Measurements from ENCODE around the gene OPALIN. TPM values are rescaled to one million over a fixed set of nuclear protein-coding genes. Genes with fewer than 3 reads are reported as not detected.

Gene OPALIN
- total and polyA plus RNA-seq, 2 donors (not counting 3 experiments of a cell fraction or from before 2014, with no cell fraction given) = not detected

- intact Hi-C loops (cut with micrococcal nuclease) = no loop called here
- TF ChIP-seq FOS (IDR thresholded peaks at IDR 0.05; ENCODE audit: borderline replicate concordance, insufficient read depth, low read length) = no peak
- H3K9ac ChIP-seq (replicated peaks; ENCODE audit: extremely low read depth, insufficient read depth, low read length) = no peak overlapping the region
- ChIA-PET CTCF (interaction anchor here (0.8 to 2.6 kb wide), 7 partner anchors 8 to 350 kb away, joined by 3 to 13 read pairs (median 6); partner anchors contain the start of gene OPALIN), POLR2A (no interaction called here)
- dilution Hi-C loops (cut with MboI; ENCODE audit: extremely low pct_ligation_motif_present, low sequenced_read_pairs) = no loop called here
- no peak overlapping the region for H3K4me2 ChIP-seq (ENCODE audit: insufficient read depth, low read length)
- H4K20me1 ChIP-seq (replicated peaks; ENCODE audit: control insufficient read depth, extremely low read depth, insufficient read depth, low read length) = no peaks in the 10 kb centered on the region
- no TSS peak for BruUV-seq (replicated peaks)
- H3K9me3 ChIP-seq (replicated peaks; ENCODE audit: control insufficient read depth, insufficient read depth, low read length) = no peaks in the 10 kb centered on the region
- H3K27ac ChIP-seq (ENCODE audit: insufficient read depth, low read depth, low read length) = no peak overlapping the region
- no peak for FAIRE-seq
- no peaks in the 10 kb centered on the region for H3K27me3 ChIP-seq (ENCODE audit: control insufficient read depth in 2 of 2, insufficient read depth in 2 of 2, low read length in 2 of 2)
- no peaks in the 10 kb centered on the region for H3K36me3 ChIP-seq (ENCODE audit: control insufficient read depth in 2 of 2, extremely low read depth in 1 of 2, insufficient read depth in 2 of 2, low read length in 2 of 2)
- no peak overlapping the region for H3K4me3 ChIP-seq (replicated peaks in 1 of 3; ENCODE audit: insufficient read depth in 1 of 3, low read depth in 1 of 3, low read length in 3 of 3)
- H3K4me1 ChIP-seq (ENCODE audit: control insufficient read depth, extremely low read depth, insufficient read depth, low read length) = peaks cover 10% of the 10 kb centered on the region
- H3K79me2 ChIP-seq (ENCODE audit: control insufficient read depth, insufficient read depth, low read length) = no peaks in the 10 kb centered on the region
- no peak overlapping the region for H2AFZ ChIP-seq (ENCODE audit: low read depth, low read length)
- H3K9me1 ChIP-seq (replicated peaks; ENCODE audit: control insufficient read depth, extremely low read depth, insufficient read depth, low read length) = no peaks in the 10 kb centered on the region
- DNase-seq (ENCODE audit: low read depth, low spot score) = no peak
These were observed 8.7 kb upstream of the OPALIN start for GRCh38 chr10:96367470-96367869.

GRCh38 chr10:96366508-96366907 lies 7.7 kb upstream of the OPALIN start:
- POLR2A ChIA-PET = no interaction called here
- H3K79me2 ChIP-seq (ENCODE audit: control insufficient read depth, insufficient read depth, low read length) = no peaks in the 10 kb centered on the region
- no peak overlapping the region for H2AFZ ChIP-seq (ENCODE audit: low read depth, low read length)
- no peaks in the 10 kb centered on the region for H4K20me1 ChIP-seq (replicated peaks; ENCODE audit: control insufficient read depth, extremely low read depth, insufficient read depth, low read length)
- H3K4me1 ChIP-seq (ENCODE audit: control insufficient read depth, extremely low read depth, insufficient read depth, low read length) = peaks cover 10% of the 10 kb centered on the region
- no peak overlapping the region for H3K9ac ChIP-seq (replicated peaks; ENCODE audit: extremely low read depth, insufficient read depth, low read length)
- H3K36me3 ChIP-seq (ENCODE audit: control insufficient read depth in 2 of 2, extremely low read depth in 1 of 2, insufficient read depth in 2 of 2, low read length in 2 of 2) = no peaks in the 10 kb centered on the region
- BruUV-seq (replicated peaks) = no TSS peak
- H3K27me3 ChIP-seq (ENCODE audit: control insufficient read depth in 2 of 2, insufficient read depth in 2 of 2, low read length in 2 of 2) = no peaks in the 10 kb centered on the region
- no peak overlapping the region for H3K4me2 ChIP-seq (ENCODE audit: insufficient read depth, low read length)
- H3K9me3 ChIP-seq (replicated peaks; ENCODE audit: control insufficient read depth, insufficient read depth, low read length) = no peaks in the 10 kb centered on the region
- dilution Hi-C loops (cut with MboI; ENCODE audit: extremely low pct_ligation_motif_present, low sequenced_read_pairs) = no loop called here
- FAIRE-seq (peak; percentile 66), DNase-seq (ENCODE audit: low read depth, low spot score) (peak; percentile 17)
- H3K4me3 ChIP-seq (replicated peaks in 1 of 3; ENCODE audit: insufficient read depth in 1 of 3, low read depth in 1 of 3, low read length in 3 of 3) = no peak overlapping the region
- no peaks in the 10 kb centered on the region for H3K9me1 ChIP-seq (replicated peaks; ENCODE audit: control insufficient read depth, extremely low read depth, insufficient read depth, low read length)
- intact Hi-C loops (cut with micrococcal nuclease) = loop anchor here (1.0 kb wide), 1 partner anchor 31 kb away; no protein-coding TSS in a partner anchor
- no peak overlapping the region for H3K27ac ChIP-seq (ENCODE audit: insufficient read depth, low read depth, low read length)
- CTCF ChIA-PET = interaction anchor here (0.7 to 2.6 kb wide), 7 partner anchors 9 to 658 kb away, joined by 3 to 13 read pairs (median 5); no protein-coding TSS in a partner anchor
- TF ChIP-seq GATA2 (IDR thresholded peaks at IDR 0.05; ENCODE audit: insufficient read depth, insufficient read length, low read depth, low read length) (no peak), MYC (IDR thresholded peaks at IDR 0.05; ENCODE audit: low read depth, low read length) (no peak), CTCF (IDR thresholded peaks at IDR 0.05; ENCODE audit: extremely low read depth in 1 of 2, insufficient read depth in 1 of 2, low read depth in 1 of 2, low read length in 2 of 2) (no peak), JUN (IDR thresholded peaks at IDR 0.05; ENCODE audit: borderline replicate concordance, insufficient read depth, insufficient read length, low read depth) (no peak), MAX (IDR thresholded peaks at IDR 0.05; ENCODE audit: insufficient read depth, insufficient read length) (no peak), EZH2 (IDR thresholded peaks at IDR 0.05; ENCODE audit: borderline replicate concordance, low read depth, low read length, severe bottlenecking) (no peak)

Measured in endothelial cell of umbilical vein (primary cell).